SK-N-SH (cell line): Measurements from ENCODE around the gene C14orf39. TPM values are rescaled to one million over a fixed set of nuclear protein-coding genes. Genes with fewer than 3 reads are reported as not detected.

Experiments
- CTCF ChIA-PET: fragments of 300-600, 350-600 bp; formaldehyde crosslinking; extraction: SDS; loops from one replicate; lab custom pipeline; 2021; lab: Yijun Ruan, JAX
- POLR2A ChIA-PET: fragments of 350-600 bp; sonication (Branson Sonifier 250); formaldehyde crosslinking; extraction: SDS; loops from one replicate; lab custom pipeline; 2020; ENCODE audit warnings: antibody characterized with exemption, inconsistent platforms; lab: Yijun Ruan, JAX
- DNase-seq: peaks from one replicate; pipeline ENCODE4 v3.0.0; 2012
- H2AFZ ChIP-seq: fragments of 200-600 bp; sonication (generic); 2 replicates; pipeline ENCODE4 v1.8.1; 2016; ENCODE audit warnings: antibody characterized with exemption, mild to moderate bottlenecking, low read depth
- H3F3A ChIP-seq: fragments of 200-600 bp; sonication (generic); replicated peaks from 2 replicates; pipeline ENCODE3; 2016; ENCODE audit warnings: antibody characterized with exemption, mild to moderate bottlenecking; ENCODE audit not compliant: insufficient read depth
- H3K27ac ChIP-seq, 2 experiments: fragments of 200-500 bp in 1 of 2; fragments of 200-600 bp in 1 of 2; sonication (Bioruptor generic) in 1 of 2; sonication (generic), shearing (Covaris generic) in 1 of 2; 2 replicates each; pipeline versions ENCODE4 v1.5.1 to v1.6.1; 2014 to 2016; ENCODE audit warnings: low read depth in 2 of 2, inconsistent platforms in 1 of 2, low read length in 1 of 2, mild to moderate bottlenecking in 1 of 2, mixed read lengths in 1 of 2
- H3K27me3 ChIP-seq: fragments of 200-600 bp; sonication (generic), shearing (Covaris generic); 2 replicates; pipeline ENCODE4 v1.6.1; 2016; ENCODE audit warnings: mixed run types; ENCODE audit not compliant: insufficient read depth
- H3K36me3 ChIP-seq, 2 experiments: fragments of 200-500 bp in 1 of 2; fragments of 200-600 bp in 1 of 2; sonication (Bioruptor generic) in 1 of 2; sonication (generic) in 1 of 2; replicated peaks in 1 of 2; 2 replicates each; pipeline versions ENCODE3 to v1.5.1; 2014 to 2016; ENCODE audit warnings: low read length in 1 of 2, mild to moderate bottlenecking in 1 of 2; ENCODE audit not compliant: insufficient read depth in 2 of 2, control insufficient read depth in 1 of 2
- H3K4me1 ChIP-seq, 2 experiments: fragments of 200-500 bp in 1 of 2; fragments of 200-600 bp in 1 of 2; sonication (Bioruptor generic) in 1 of 2; sonication (generic), shearing (Covaris generic) in 1 of 2; 2 replicates each; pipeline versions ENCODE4 v1.5.1 to v1.6.1; 2014 to 2016; ENCODE audit warnings: low read depth in 1 of 2, low read length in 1 of 2, mixed run types in 1 of 2; ENCODE audit not compliant: insufficient read depth in 2 of 2, control insufficient read depth in 1 of 2
- H3K4me2 ChIP-seq: fragments of 200-600 bp; sonication (generic), shearing (Covaris generic); 2 replicates; pipeline ENCODE4 v1.6.1; 2017; ENCODE audit warnings: mixed run types
- H3K4me3 ChIP-seq, 2 experiments: fragments of 200-500 bp in 1 of 2; fragments of 200-600 bp in 1 of 2; sonication (Bioruptor generic) in 1 of 2; sonication (generic), shearing (Covaris generic) in 1 of 2; 2 replicates each; pipeline versions ENCODE4 v1.5.1 to v1.8.1; 2014 to 2016; ENCODE audit warnings: low read depth in 2 of 2, inconsistent platforms in 1 of 2, low read length in 1 of 2, mild to moderate bottlenecking in 1 of 2, mixed read lengths in 1 of 2, moderate library complexity in 1 of 2
- H3K79me2 ChIP-seq: fragments of 200-600 bp; sonication (generic); 2 replicates; pipeline ENCODE4 v1.8.1; 2017; ENCODE audit warnings: mild to moderate bottlenecking; ENCODE audit not compliant: insufficient read depth
- H3K9ac ChIP-seq: fragments of 200-600 bp; sonication (generic); 2 replicates; pipeline ENCODE4 v1.6.1; 2017; ENCODE audit warnings: mixed run types
- H3K9me2 ChIP-seq: fragments of 200-600 bp; sonication (generic); 2 replicates; pipeline ENCODE4 v1.6.1; 2017; ENCODE audit warnings: mixed run types
- H3K9me3 ChIP-seq: fragments of 200-600 bp; sonication (generic); 2 replicates; pipeline ENCODE4 v1.6.1; 2017; ENCODE audit warnings: mixed run types, mild to moderate bottlenecking, moderate library complexity
- H4K20me1 ChIP-seq: fragments of 200-600 bp; sonication (generic); 2 replicates; pipeline ENCODE4 v1.6.1; 2017; ENCODE audit warnings: mild to moderate bottlenecking, mixed run types; ENCODE audit not compliant: insufficient read depth
- FOSL2 ChIP-seq: IDR thresholded peaks from 2 replicates; pipeline ENCODE4 v1.4.0; 2012; ENCODE audit warnings: low read depth, mild to moderate bottlenecking, moderate library complexity, borderline replicate concordance
- FOXM1 ChIP-seq: IDR thresholded peaks from 2 replicates; pipeline ENCODE4 v1.4.0; 2012; ENCODE audit warnings: low read depth, mild to moderate bottlenecking
- MXI1 ChIP-seq: IDR thresholded peaks from 2 replicates; pipeline ENCODE4 v1.6.1; 2012; ENCODE audit warnings: mild to moderate bottlenecking, low read depth, low read length, improper control_type of control experiment
- NFIC ChIP-seq: IDR thresholded peaks from 2 replicates; pipeline ENCODE4 v1.4.0; 2012; ENCODE audit warnings: borderline replicate concordance
- REST ChIP-seq: IDR thresholded peaks from 2 replicates; pipeline ENCODE4 v1.6.1; 2012; ENCODE audit warnings: mild to moderate bottlenecking, low read depth, low read length, moderate library complexity
- TAF1 ChIP-seq: IDR thresholded peaks from 2 replicates; pipeline ENCODE4 v1.6.1; 2012; ENCODE audit warnings: low read depth, mild to moderate bottlenecking, low read length, moderate library complexity, borderline replicate concordance
- USF1 ChIP-seq: IDR thresholded peaks from 2 replicates; pipeline ENCODE4 v1.4.0; 2012; ENCODE audit warnings: low read depth, borderline replicate concordance
- WGBS: methylation state at CpG from one replicate; pipeline ENCODE4 v1.1.6; 2017; ENCODE audit warnings: low lambda C conversion rate; 5-methylcytosine and 5-hydroxymethylcytosine counted together
- polyA plus RNA-seq, 3 experiments: library from polyadenylated mRNA; depleted of rRNA; stranded (reverse); fragments of >200 nt; gene quantifications; 2 replicates each; pipeline ENCODE4 v1.2.3, GENCODE V29; 2012
- TF ChIP-seq, protein P1 (sequence below): IDR thresholded peaks from 2 replicates; pipeline ENCODE4 v1.4.0; 2012; ENCODE audit warnings: low read depth, borderline replicate concordance

Gene C14orf39
- polyA plus RNA-seq, 1 of the 3 experiments (the other 2 are of a cell fraction), result 0.13 TPM

DNA sequence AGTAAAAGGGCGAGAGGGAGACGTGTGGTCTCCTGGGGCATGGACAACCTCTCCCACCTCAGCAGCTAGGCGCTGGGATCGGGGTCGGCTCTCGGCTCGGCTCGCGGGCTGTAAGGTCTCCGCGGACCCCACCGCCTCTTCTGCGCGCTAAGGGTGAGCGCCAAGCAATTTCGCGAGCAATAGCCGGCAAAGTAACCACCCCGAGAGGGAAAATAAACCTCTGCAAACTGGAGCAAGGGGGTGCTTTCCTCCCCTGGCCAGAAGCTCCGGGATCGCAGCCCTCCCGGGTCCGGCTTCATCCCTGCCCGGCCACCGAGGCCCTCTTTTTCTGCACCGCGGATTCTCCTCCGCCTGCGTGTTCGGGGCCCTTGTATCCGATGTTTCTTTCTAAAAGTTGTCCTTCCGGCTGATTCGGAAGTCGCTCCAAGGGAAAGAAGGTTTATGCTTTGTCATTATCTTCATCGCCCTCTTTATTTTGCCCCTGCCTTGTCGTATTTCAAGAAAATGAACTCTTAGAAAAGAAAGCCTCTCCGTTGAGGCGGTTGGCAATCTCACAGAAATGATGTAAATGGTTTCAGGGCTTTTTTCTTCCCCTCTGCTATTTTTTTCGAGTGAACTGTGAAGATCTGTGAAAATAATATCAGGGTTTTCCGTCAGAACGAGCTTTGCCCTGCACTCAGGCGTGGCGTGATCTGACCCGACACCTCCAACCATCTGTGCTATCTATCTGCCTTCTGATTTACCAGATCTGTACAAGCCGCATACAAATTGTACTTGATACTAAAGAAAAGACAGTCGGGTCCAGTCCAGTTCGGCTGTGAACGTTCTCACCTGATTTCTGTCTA is 21.3 kb upstream of the C14orf39 start:
- DNase-seq, result peak; percentile 41
- no peaks in the 10 kb centered on the region for H3K9me2 ChIP-seq
- H3K27me3 ChIP-seq, result peaks cover 70% of the 10 kb centered on the region
- no peaks in the 10 kb centered on the region for H3K79me2 ChIP-seq
- ChIA-PET POLR2A (no interaction called here), CTCF (interaction anchor here (0.6 to 4.8 kb wide), 14 partner anchors 7 to 323 kb away, joined by 3 to 17 read pairs (median 4); no protein-coding TSS in a partner anchor)
- H3K27ac ChIP-seq, result no peak overlapping the region
- H3K9me3 ChIP-seq, result no peaks in the 10 kb centered on the region
- no peak overlapping the region for H3K4me2 ChIP-seq
- TF ChIP-seq FOSL2 (no peak), USF1 (no peak), NFIC (no peak), FOXM1 (no peak), TAF1 (no peak), MXI1 (no peak), REST (no peak)
- TF ChIP-seq, protein P1, sequence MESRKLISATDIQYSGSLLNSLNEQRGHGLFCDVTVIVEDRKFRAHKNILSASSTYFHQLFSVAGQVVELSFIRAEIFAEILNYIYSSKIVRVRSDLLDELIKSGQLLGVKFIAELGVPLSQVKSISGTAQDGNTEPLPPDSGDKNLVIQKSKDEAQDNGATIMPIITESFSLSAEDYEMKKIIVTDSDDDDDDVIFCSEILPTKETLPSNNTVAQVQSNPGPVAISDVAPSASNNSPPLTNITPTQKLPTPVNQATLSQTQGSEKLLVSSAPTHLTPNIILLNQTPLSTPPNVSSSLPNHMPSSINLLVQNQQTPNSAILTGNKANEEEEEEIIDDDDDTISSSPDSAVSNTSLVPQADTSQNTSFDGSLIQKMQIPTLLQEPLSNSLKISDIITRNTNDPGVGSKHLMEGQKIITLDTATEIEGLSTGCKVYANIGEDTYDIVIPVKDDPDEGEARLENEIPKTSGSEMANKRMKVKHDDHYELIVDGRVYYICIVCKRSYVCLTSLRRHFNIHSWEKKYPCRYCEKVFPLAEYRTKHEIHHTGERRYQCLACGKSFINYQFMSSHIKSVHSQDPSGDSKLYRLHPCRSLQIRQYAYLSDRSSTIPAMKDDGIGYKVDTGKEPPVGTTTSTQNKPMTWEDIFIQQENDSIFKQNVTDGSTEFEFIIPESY, result no peak
- no peak overlapping the region for H3K9ac ChIP-seq
- H4K20me1 ChIP-seq, result no peaks in the 10 kb centered on the region
- no peak overlapping the region for H2AFZ ChIP-seq
- peaks cover 3 to 20% of the 10 kb centered on the region in 2 experiments; a peak in 1 of 4 replicates for H3K4me1 ChIP-seq
- no peaks in the 10 kb centered on the region for H3K36me3 ChIP-seq
- no peak overlapping the region for H3K4me3 ChIP-seq
- no peaks in the 10 kb centered on the region for H3F3A ChIP-seq
- WGBS, result 31% methylated on average over 37 of the region's 48 CpGs
